Thoracic aorta (tissue), 2 donors: ENCODE measurements around the gene SPAG9. TPM values are rescaled to one million over a fixed set of nuclear protein-coding genes. Genes with fewer than 3 reads are reported as not detected.

Experiments used
- ATAC-seq: fragments of 150-250 bp; one replicate; pipeline ENCODE4 v1.8.0; 2017; ENCODE audit warnings: low read depth; ENCODE audit not compliant: insufficient number of reproducible peaks, low FRiP score
- DNase-seq: peaks from one replicate; pipeline ENCODE4 v3.0.0-alpha.2; 2020; ENCODE audit warnings: low spot score
- H3K27ac ChIP-seq, 2 donors: fragments of 200-600 bp; sonication (generic); 1 replicate in 1 of 2; 2 replicates in 1 of 2; pipeline ENCODE4 v1.5.1; 2016; ENCODE audit warnings: mild to moderate bottlenecking in 2 of 2, moderate library complexity in 2 of 2
- H3K27me3 ChIP-seq: fragments of 200-600 bp; sonication (generic); replicated peaks from 2 replicates; pipeline ENCODE4 v1.6.0; 2016; ENCODE audit warnings: mild to moderate bottlenecking; ENCODE audit not compliant: insufficient read depth
- H3K36me3 ChIP-seq: fragments of 200-600 bp; sonication (generic); one replicate; pipeline ENCODE4 v1.5.1; 2016
- H3K4me1 ChIP-seq, 2 donors: fragments of 200-600 bp; sonication (generic); 1 replicate in 1 of 2; 2 replicates in 1 of 2; pipeline versions ENCODE4 v1.5.1 to v1.6.0; 2016; ENCODE audit warnings: low read depth in 2 of 2, mild to moderate bottlenecking in 1 of 2; ENCODE audit not compliant: control insufficient read depth in 1 of 2
- H3K4me3 ChIP-seq: fragments of 200-600 bp; sonication (generic); 2 replicates; pipeline ENCODE4 v1.5.1; 2016; ENCODE audit warnings: mild to moderate bottlenecking
- H3K9me3 ChIP-seq: fragments of 200-600 bp; sonication (generic); 2 replicates; pipeline ENCODE4 v1.5.1; 2016
- total RNA-seq, 2 donors: library from RNA; depleted of rRNA; stranded (reverse); fragments of >200 nt; gene quantifications; one replicate each; pipeline versions ENCODE4 v1.1.0 to v1.2.3, GENCODE V29; 2016
- TF ChIP-seq, protein P1 (sequence below): fragments of 200-600 bp; sonication (generic); IDR thresholded peaks from one replicate; pipeline ENCODE4 v1.5.1; 2019; ENCODE audit warnings: antibody characterized with exemption

SPAG9 gene
- total RNA-seq, 2 donors from 2014 or later: 105 to 162 TPM

DNA sequence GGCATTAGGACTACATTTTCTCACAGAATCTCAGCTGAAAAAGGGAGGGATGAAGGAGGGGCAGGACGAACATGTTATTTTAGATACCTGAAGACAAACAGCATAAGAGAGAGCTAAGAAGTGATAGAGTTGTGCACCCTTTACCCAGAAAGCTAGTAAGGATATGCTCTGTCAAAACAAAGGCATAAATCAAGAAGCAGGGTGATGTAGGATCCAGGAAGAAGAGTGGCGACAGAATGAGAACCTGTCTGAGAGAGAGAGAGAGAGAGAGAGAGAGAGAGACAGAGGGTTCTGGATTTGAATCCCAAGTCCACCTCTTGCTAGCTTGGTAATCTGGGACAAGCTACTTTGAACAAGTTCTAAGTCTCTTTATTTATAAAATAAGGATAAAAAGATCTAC lies 103.4 kb downstream of the SPAG9 start:
- ATAC-seq (no peak), DNase-seq (no peak)
- TF ChIP-seq, protein P1, sequence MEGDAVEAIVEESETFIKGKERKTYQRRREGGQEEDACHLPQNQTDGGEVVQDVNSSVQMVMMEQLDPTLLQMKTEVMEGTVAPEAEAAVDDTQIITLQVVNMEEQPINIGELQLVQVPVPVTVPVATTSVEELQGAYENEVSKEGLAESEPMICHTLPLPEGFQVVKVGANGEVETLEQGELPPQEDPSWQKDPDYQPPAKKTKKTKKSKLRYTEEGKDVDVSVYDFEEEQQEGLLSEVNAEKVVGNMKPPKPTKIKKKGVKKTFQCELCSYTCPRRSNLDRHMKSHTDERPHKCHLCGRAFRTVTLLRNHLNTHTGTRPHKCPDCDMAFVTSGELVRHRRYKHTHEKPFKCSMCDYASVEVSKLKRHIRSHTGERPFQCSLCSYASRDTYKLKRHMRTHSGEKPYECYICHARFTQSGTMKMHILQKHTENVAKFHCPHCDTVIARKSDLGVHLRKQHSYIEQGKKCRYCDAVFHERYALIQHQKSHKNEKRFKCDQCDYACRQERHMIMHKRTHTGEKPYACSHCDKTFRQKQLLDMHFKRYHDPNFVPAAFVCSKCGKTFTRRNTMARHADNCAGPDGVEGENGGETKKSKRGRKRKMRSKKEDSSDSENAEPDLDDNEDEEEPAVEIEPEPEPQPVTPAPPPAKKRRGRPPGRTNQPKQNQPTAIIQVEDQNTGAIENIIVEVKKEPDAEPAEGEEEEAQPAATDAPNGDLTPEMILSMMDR: no peak
- Histone ChIP-seq H3K9me3 (no peaks in the 10 kb centered on the region), H3K4me1 (no peaks in the 10 kb centered on the region), H3K4me3 (no peak overlapping the region), H3K36me3 (peaks cover 20% of the 10 kb centered on the region), H3K27ac (no peak overlapping the region), H3K27me3 (no peaks in the 10 kb centered on the region)

DNA sequence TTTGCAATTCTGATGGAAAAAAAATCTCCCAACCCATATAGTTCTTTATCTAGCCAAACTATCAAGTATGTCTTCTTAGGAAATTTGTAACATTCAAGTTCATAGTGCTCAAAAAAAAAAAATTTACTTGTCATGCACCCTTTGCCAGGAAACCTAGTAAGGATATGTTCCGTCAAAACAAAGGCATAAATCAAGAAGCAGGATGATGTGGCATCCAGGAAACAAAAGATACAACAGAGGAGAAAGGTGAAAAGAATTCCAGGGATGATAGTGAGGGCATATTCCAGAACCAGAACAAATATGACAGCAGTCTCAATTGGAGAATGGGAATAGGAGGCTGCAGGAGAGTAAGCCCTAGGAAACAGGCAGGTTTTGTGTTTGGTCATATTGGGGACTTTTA lies 104.6 kb downstream of the SPAG9 start:
- H3K4me3 ChIP-seq: no peak overlapping the region
- H3K27me3 ChIP-seq: no peaks in the 10 kb centered on the region
- no peaks in the 10 kb centered on the region for H3K4me1 ChIP-seq
- TF ChIP-seq, protein P1: no peak
- H3K27ac ChIP-seq: no peak overlapping the region
- DNase-seq (no peak), ATAC-seq (no peak)
- H3K9me3 ChIP-seq: no peaks in the 10 kb centered on the region
- H3K36me3 ChIP-seq: peaks cover 20% of the 10 kb centered on the region

DNA sequence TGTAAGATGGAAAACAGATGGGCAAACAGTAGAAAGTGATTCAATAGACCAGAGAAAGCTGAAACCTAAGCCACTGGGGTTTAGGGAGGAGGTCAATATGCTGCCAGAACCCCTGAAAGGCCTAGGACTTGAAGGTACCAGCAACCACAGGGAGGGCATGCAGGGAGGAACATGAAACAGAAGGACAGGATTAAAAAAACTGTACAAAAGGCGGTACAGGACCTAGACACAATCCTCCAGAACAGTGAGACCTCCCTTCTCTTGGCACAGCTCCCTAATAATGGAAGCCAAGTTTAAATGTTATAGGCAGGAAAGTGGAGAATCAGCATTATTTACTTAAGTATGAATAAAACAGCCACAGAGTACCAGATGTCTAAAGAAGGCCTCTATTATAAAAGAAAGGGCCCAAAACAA lies 105.5 kb downstream of the SPAG9 start:
- TF ChIP-seq, protein P1: no peak
- DNase-seq (no peak), ATAC-seq (no peak)
- H3K27me3 ChIP-seq: no peaks in the 10 kb centered on the region
- H3K27ac ChIP-seq: no peak overlapping the region
- no peaks in the 10 kb centered on the region for H3K4me1 ChIP-seq
- H3K4me3 ChIP-seq: no peak overlapping the region
- no peaks in the 10 kb centered on the region for H3K9me3 ChIP-seq
- H3K36me3 ChIP-seq: peaks cover 13% of the 10 kb centered on the region

DNA sequence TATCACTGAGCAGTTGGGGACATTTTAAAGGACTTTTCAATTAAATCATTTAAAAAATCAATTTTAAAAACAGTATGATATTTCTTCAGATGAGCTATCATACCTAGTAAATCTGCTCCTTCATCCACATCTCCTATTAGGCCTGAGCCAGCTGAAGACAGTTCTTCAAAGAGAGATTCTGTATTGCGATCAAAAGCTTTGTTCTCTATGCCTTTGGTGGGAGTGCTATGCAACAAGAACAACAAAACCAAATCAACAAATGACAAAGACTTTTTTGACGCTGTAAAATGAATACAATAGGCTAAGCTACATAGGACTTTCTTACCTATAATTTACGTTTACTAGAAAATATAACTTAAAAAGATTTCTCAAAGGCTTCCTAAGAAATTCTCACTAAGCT lies 106.5 kb downstream of the SPAG9 start:
- Histone ChIP-seq H3K4me1 (no peaks in the 10 kb centered on the region), H3K27ac (no peak overlapping the region), H3K9me3 (no peaks in the 10 kb centered on the region), H3K4me3 (no peak overlapping the region), H3K36me3 (peaks cover 13% of the 10 kb centered on the region), H3K27me3 (no peaks in the 10 kb centered on the region)
- TF ChIP-seq, protein P1: no peak
- ATAC-seq (no peak), DNase-seq (no peak)

DNA sequence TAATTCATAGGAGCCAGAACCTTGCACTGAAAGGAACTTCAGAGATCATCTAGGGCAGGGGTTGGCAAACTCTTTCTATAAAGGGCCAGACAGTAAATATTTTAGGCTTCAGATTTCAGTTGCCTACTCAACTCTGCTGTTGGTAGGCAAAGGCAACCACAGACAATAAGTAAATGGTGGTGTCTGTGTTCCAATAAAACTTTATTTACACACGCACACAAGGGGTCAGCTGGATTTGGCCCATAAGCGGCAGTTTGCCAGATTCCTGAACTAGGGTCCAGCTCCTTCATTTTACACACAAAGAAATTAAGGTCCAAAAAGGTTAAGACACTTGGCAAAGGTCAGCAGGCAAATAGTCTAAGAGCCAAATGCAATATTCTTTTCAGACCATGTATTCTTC lies 107.3 kb downstream of the SPAG9 start:
- Histone ChIP-seq H3K4me3 (no peak overlapping the region), H3K4me1 (no peaks in the 10 kb centered on the region), H3K27me3 (no peaks in the 10 kb centered on the region), H3K36me3 (peaks cover 13% of the 10 kb centered on the region), H3K9me3 (no peaks in the 10 kb centered on the region), H3K27ac (no peak overlapping the region)
- no peak for ATAC-seq
- DNase-seq: no peak
- TF ChIP-seq, protein P1: no peak
